Left ventricle myocardium inferior (tissue), 1 donor: Measurements from ENCODE around the gene HAUS7. TPM values are rescaled to one million over a fixed set of nuclear protein-coding genes. Genes with fewer than 3 reads are reported as not detected.
A peak's percentile ranks its signal among the peaks of the same experiment; 100 is the strongest.

Source experiments
- DNase-seq: peaks from one replicate; pipeline ENCODE4 v3.0.0-alpha.2; 2020
- H3K27ac ChIP-seq: fragments of 200-600 bp; replicated peaks from 2 replicates; pipeline ENCODE4 v1.8.0; 2021
- H3K27me3 ChIP-seq: fragments of 200-600 bp; 2 replicates; pipeline ENCODE4 v1.8.0; 2021; ENCODE audit warnings: low read depth
- H3K36me3 ChIP-seq: fragments of 200-600 bp; 2 replicates; pipeline ENCODE4 v1.8.0; 2021
- H3K4me1 ChIP-seq: fragments of 200-600 bp; 2 replicates; pipeline ENCODE4 v1.8.0; 2021
- H3K4me3 ChIP-seq: fragments of 200-600 bp; 2 replicates; pipeline ENCODE4 v1.8.0; 2021; ENCODE audit warnings: mild to moderate bottlenecking, moderate library complexity
- H3K9me3 ChIP-seq: fragments of 200-600 bp; replicated peaks from 2 replicates; pipeline ENCODE4 v1.8.0; 2021
- intact Hi-C: fragments of 100-400 bp; cut with micrococcal nuclease; formaldehyde crosslinking; loops from one replicate; pipeline ENCODE4 v1.11.0; 2022
- total RNA-seq: library from RNA; stranded (reverse); fragmentation: NEBNext Ultra II Directional; extraction: Animal tissue kit (Norgen Biotek cat#: 25700); gene quantifications from one replicate; pipeline ENCODE4 v1.2.1, GENCODE V29; 2021
- TF ChIP-seq, protein P1 (sequence below): fragments of 200-600 bp; IDR thresholded peaks from 2 replicates; pipeline ENCODE4 v1.8.0; 2021; ENCODE audit warnings: antibody characterized with exemption, mild to moderate bottlenecking, borderline replicate concordance
- donor health status: DM: no; HTN: yes; CAD: no; lungs with severe emphysema.

The HAUS7 gene
- total RNA-seq, 1 donor from 2014 or later: 17.0 TPM

DNA sequence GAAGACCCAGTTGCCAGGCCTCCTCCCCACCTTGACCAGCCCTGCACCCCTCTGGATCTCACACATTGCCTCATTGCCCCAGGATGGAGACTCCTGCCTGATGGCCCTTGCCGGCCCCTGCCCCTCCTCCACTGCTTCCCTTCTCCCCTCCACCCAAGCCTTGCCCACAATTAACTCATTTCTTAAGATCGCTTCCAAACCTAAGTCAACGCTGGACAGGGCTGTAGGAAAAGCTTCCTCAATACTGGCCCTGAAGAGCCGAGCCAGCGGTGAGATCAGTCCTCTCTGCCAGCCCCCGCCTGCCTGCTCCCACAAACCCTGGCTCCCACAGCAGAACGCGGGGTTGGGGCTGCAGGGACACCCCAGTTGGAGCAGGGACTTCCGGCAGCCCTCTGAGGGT is 7.5 kb upstream of the HAUS7 start:
- peaks cover 25% of the 10 kb centered on the region for H3K4me1 ChIP-seq
- DNase-seq: no peak
- intact Hi-C loops: no loop called here
- H3K9me3 ChIP-seq: no peaks in the 10 kb centered on the region
- H3K4me3 ChIP-seq: no peak overlapping the region
- H3K36me3 ChIP-seq: no peaks in the 10 kb centered on the region
- H3K27me3 ChIP-seq: no peaks in the 10 kb centered on the region
- H3K27ac ChIP-seq: peak overlapping the region; percentile 76
- TF ChIP-seq, protein P1, sequence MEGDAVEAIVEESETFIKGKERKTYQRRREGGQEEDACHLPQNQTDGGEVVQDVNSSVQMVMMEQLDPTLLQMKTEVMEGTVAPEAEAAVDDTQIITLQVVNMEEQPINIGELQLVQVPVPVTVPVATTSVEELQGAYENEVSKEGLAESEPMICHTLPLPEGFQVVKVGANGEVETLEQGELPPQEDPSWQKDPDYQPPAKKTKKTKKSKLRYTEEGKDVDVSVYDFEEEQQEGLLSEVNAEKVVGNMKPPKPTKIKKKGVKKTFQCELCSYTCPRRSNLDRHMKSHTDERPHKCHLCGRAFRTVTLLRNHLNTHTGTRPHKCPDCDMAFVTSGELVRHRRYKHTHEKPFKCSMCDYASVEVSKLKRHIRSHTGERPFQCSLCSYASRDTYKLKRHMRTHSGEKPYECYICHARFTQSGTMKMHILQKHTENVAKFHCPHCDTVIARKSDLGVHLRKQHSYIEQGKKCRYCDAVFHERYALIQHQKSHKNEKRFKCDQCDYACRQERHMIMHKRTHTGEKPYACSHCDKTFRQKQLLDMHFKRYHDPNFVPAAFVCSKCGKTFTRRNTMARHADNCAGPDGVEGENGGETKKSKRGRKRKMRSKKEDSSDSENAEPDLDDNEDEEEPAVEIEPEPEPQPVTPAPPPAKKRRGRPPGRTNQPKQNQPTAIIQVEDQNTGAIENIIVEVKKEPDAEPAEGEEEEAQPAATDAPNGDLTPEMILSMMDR: no peak

DNA sequence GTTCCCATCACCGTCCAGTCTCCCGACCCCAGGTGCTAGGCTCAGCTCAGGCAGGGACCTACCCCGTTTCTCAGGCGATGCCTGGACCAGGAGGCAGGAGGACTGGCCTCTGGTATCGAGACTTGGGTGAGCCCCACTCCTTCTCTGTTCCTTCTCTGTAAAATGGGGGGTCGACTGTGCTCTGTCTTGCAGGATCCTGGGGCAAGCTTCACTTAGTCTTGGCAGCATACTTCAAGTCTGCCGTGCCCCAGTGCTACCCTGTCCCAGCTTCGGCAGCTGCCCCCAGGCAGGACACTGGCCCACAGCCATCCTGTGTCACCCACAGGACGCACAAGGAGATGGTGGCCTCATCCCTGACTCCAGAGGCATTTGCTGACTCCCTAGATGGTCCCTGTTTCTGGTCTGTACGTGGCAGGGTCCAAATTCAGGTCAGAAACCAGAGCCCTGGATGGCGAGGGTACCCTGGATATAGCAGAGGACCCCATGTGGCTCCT is 7.0 kb upstream of the HAUS7 start:
- no peak overlapping the region for H3K4me3 ChIP-seq
- intact Hi-C loops: no loop called here
- no peaks in the 10 kb centered on the region for H3K9me3 ChIP-seq
- peaks cover 25% of the 10 kb centered on the region for H3K4me1 ChIP-seq
- peak overlapping the region; percentile 76 for H3K27ac ChIP-seq
- TF ChIP-seq, protein P1: no peak
- no peaks in the 10 kb centered on the region for H3K36me3 ChIP-seq
- DNase-seq: no peak
- H3K27me3 ChIP-seq: no peaks in the 10 kb centered on the region

DNA sequence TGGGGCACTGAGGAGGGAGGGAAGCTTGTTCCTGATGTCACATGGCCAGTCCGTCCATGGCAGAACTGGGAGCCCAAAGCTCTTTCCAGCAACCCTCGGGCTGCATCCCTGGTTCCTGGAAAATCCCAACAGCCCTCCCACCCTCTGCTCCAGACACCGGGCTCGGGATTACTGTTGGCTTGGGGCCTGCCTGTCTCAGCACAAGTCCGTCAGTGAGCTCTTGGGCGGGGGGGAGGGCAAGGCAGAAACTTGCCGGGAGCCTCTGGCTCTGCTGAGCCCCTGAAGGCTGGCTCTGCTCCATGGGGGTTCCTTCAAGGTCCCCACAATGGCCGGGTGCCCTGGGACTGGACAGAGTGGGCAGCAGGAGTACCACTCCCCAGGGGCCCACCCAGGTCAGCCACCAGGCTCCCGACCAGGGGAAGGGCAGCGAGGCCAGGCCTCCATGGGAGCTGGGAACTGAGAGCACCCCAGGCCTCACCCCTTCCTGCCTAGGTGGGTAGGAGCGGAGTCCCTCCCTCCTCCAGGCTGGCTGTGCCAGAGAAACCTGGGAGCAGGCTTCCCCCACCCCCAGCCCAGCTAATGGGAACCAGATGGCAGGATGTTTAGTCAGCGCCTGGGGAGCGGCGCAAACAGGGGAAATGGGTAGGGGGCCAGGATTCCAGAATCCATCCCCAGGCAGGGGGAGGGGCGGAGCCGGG is 6.4 kb upstream of the HAUS7 start:
- TF ChIP-seq, protein P1: no peak
- H3K27ac ChIP-seq: peak overlapping the region; percentile 76
- H3K9me3 ChIP-seq: no peaks in the 10 kb centered on the region
- no peaks in the 10 kb centered on the region for H3K36me3 ChIP-seq
- no peak overlapping the region for H3K4me3 ChIP-seq
- H3K27me3 ChIP-seq: no peaks in the 10 kb centered on the region
- DNase-seq: peak; percentile 59
- H3K4me1 ChIP-seq: peaks cover 25% of the 10 kb centered on the region
- intact Hi-C loops: no loop called here

DNA sequence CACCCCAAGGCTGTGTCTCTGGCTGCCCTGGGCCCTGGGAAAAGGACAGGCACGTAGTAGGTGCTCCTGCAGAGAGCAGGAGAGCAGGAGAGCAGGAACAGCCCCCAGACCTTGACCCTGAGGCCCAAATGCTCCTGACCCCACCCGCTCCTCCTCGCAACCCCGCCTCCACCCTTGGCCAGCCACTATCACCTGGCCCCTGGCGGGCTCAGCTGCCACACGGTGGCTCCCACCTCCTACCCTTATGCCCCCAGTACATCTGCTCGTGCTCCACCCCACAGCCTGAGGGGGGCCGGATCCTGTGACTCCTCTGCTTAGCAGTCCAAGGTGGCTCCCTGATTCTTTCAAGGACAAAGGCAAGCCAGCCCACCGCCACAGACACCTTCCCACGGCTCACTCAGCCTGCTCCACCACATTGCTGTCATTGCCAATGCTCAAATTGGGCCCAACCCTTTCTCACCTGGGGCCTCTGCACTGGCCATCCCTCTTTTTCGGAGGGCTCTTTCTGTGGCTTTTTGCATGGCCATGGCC is 5.4 kb upstream of the HAUS7 start:
- Histone ChIP-seq H3K4me3 (no peak overlapping the region), H3K36me3 (no peaks in the 10 kb centered on the region), H3K27ac (peak overlapping the region; percentile 76), H3K27me3 (no peaks in the 10 kb centered on the region), H3K4me1 (peaks cover 28% of the 10 kb centered on the region), H3K9me3 (no peaks in the 10 kb centered on the region)
- DNase-seq: no peak
- intact Hi-C loops: no loop called here
- TF ChIP-seq, protein P1: no peak

DNA sequence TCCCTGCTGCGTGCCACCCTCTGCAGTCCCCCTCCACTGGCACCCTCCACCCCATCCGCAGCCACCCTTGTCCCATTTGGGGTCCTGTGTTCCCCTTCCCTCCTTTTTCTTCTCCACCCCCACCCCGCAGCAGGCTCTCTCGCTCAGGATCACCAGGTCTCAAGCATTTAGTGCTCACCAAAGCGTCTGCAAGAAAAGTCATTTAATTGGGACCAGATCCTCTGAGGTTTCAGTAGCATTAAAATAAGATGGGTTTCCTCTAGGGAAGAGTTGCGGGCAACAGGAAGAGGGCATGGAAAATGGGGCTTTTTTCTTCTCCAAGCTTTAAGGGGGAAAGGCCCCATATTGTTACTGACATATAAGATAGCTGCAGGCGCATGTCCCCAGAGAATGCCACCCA is 4.9 kb upstream of the HAUS7 start:
- H3K4me3 ChIP-seq: peak overlapping the region; percentile 49
- peak overlapping the region; percentile 76 for H3K27ac ChIP-seq
- no peaks in the 10 kb centered on the region for H3K27me3 ChIP-seq
- TF ChIP-seq, protein P1: no peak
- no peaks in the 10 kb centered on the region for H3K9me3 ChIP-seq
- intact Hi-C loops: no loop called here
- DNase-seq: no peak
- peaks cover 28% of the 10 kb centered on the region for H3K4me1 ChIP-seq
- no peaks in the 10 kb centered on the region for H3K36me3 ChIP-seq
